ENCODE measurements around the gene C16orf78. TPM values are rescaled to one million over a fixed set of nuclear protein-coding genes. Genes with fewer than 3 reads are reported as not detected.

The C16orf78 gene
- polyA plus RNA-seq, 1 donor from 2014 or later = not detected

GRCh38 chr16:49335828-49336227, 37.8 kb upstream of the C16orf78 start:
- Histone ChIP-seq H3K4me2 (ENCODE audit: low read length) (no peak overlapping the region), H3K9me2 (ENCODE audit: insufficient read depth, low read length) (no peaks in the 10 kb centered on the region), H4K20me1 (ENCODE audit: insufficient read depth) (no peaks in the 10 kb centered on the region), H3K79me2 (replicated peaks; ENCODE audit: insufficient read depth, low read length) (no peaks in the 10 kb centered on the region), H3K9me3 (ENCODE audit: low read length) (no peaks in the 10 kb centered on the region), H3K27me3 (ENCODE audit: insufficient read depth, low read depth, low read length) (no peaks in the 10 kb centered on the region), H3K4me3 (ENCODE audit: low read length) (no peak overlapping the region), H2AFZ (ENCODE audit: low read depth, low read length) (no peak overlapping the region), H3K9ac (ENCODE audit: low read length) (no peak overlapping the region), H3K36me3 (ENCODE audit: insufficient read depth, low read length) (no peaks in the 10 kb centered on the region), H3F3A (ENCODE audit: insufficient read depth, low read length, poor library complexity, severe bottlenecking) (no peaks in the 10 kb centered on the region), H3K27ac (ENCODE audit: low read length) (no peak overlapping the region)
- TF ChIP-seq RAD21 (conservative IDR thresholded peaks at IDR 0.05) (no peak), EZH2 (IDR thresholded peaks at IDR 0.05; ENCODE audit: borderline replicate concordance, insufficient read depth, low read length, poor library complexity, severe bottlenecking) (no peak), TAF1 (IDR thresholded peaks at IDR 0.05; ENCODE audit: low read depth) (no peak), CTCF (IDR thresholded peaks at IDR 0.05; ENCODE audit: poor library complexity, severe bottlenecking) (no peak), EP300 (conservative IDR thresholded peaks at IDR 0.05; ENCODE audit: poor library complexity, severe bottlenecking) (no peak), MXI1 (conservative IDR thresholded peaks at IDR 0.05; ENCODE audit: poor library complexity, severe bottlenecking) (no peak), SMC3 (conservative IDR thresholded peaks at IDR 0.05; ENCODE audit: poor library complexity) (no peak), REST (IDR thresholded peaks at IDR 0.05; ENCODE audit: borderline replicate concordance) (no peak), POLR2AphosphoS5 (IDR thresholded peaks at IDR 0.05) (no peak)

- no peaks in the 10 kb centered on the region for H4K20me1 ChIP-seq (ENCODE audit: insufficient read depth)
- H3K9me2 ChIP-seq (ENCODE audit: insufficient read depth, low read length) = no peaks in the 10 kb centered on the region
- no peak overlapping the region for H3K4me3 ChIP-seq (ENCODE audit: low read length)
- no peak overlapping the region for H2AFZ ChIP-seq (ENCODE audit: low read depth, low read length)
- H3K9me3 ChIP-seq (ENCODE audit: low read length) = no peaks in the 10 kb centered on the region
- TF ChIP-seq POLR2AphosphoS5 (IDR thresholded peaks at IDR 0.05) (no peak), EZH2 (IDR thresholded peaks at IDR 0.05; ENCODE audit: borderline replicate concordance, insufficient read depth, low read length, poor library complexity, severe bottlenecking) (no peak), REST (IDR thresholded peaks at IDR 0.05; ENCODE audit: borderline replicate concordance) (no peak), EP300 (conservative IDR thresholded peaks at IDR 0.05; ENCODE audit: poor library complexity, severe bottlenecking) (no peak), RAD21 (conservative IDR thresholded peaks at IDR 0.05) (no peak)
- no peaks in the 10 kb centered on the region for H3K79me2 ChIP-seq (replicated peaks; ENCODE audit: insufficient read depth, low read length)
- H3K36me3 ChIP-seq (ENCODE audit: insufficient read depth, low read length) = no peaks in the 10 kb centered on the region
- no peak overlapping the region for H3K27ac ChIP-seq (ENCODE audit: low read length)
- H3K9ac ChIP-seq (ENCODE audit: low read length) = no peak overlapping the region
- H3F3A ChIP-seq (ENCODE audit: insufficient read depth, low read length, poor library complexity, severe bottlenecking) = no peaks in the 10 kb centered on the region
- H3K27me3 ChIP-seq (ENCODE audit: insufficient read depth, low read depth, low read length) = no peaks in the 10 kb centered on the region
- H3K4me2 ChIP-seq (ENCODE audit: low read length) = no peak overlapping the region
These were observed 37.0 kb upstream of the C16orf78 start for GRCh38 chr16:49336581-49336980.

All from neural cell (in vitro differentiated cells).